A204.1 (cell line): Measurements from ENCODE around the gene GSTP1.
"Not testable (repeated sequence)": the region's sequence is repeated elsewhere in the genome, so short reads cannot be mapped to it uniquely, and the experiment has no call there.

ENCODE experiments used
- FAIRE-seq: peaks from 2 replicates; lab custom pipeline; 2012; peaks lifted over from hg19 to GRCh38; lab: Jason Lieb, UNC

The GSTP1 gene

GRCh38 chr11:67614730-67615714 is 31.4 kb downstream of the GSTP1 start:
- no peak for FAIRE-seq

- FAIRE-seq: no peak
Observed at GRCh38 chr11:67615728-67616430, 32.3 kb downstream of the GSTP1 start.

GRCh38 chr11:67616431-67617242 is 33.0 kb downstream of the GSTP1 start:
- no peak for FAIRE-seq

DNA sequence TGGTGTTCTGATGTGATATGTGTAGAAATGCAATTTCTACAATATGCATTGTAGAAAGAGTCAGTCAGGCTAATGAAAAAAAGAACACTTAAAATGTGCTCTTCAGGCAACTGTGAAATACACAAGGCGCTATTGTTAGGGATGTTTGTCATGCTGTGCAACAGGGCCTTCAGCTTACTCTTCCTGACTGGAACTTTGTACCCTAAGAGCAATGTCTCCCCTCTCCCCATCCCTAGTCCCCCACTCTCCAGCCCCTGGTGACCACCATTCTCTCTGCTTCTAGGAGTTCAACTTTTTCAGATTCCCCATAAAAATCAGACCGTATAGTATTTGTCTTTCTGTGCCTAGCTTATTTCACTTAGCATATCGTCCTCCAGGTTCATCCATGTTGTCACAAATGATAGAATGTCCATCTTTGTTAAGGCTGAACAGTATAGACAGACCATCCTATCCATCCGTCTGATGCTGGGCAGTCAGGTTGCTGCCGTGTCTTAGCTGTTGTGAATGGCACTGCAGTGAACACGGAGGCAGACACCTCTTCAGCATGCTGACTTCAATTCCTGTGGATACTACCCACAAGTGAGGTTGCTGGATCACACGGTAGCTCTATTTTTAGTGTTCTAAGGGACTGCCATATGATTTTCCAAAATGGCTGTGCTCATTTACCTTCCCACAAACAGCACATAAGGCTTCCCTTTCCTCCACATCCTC is 33.8 kb downstream of the GSTP1 start:
- FAIRE-seq: no peak

DNA sequence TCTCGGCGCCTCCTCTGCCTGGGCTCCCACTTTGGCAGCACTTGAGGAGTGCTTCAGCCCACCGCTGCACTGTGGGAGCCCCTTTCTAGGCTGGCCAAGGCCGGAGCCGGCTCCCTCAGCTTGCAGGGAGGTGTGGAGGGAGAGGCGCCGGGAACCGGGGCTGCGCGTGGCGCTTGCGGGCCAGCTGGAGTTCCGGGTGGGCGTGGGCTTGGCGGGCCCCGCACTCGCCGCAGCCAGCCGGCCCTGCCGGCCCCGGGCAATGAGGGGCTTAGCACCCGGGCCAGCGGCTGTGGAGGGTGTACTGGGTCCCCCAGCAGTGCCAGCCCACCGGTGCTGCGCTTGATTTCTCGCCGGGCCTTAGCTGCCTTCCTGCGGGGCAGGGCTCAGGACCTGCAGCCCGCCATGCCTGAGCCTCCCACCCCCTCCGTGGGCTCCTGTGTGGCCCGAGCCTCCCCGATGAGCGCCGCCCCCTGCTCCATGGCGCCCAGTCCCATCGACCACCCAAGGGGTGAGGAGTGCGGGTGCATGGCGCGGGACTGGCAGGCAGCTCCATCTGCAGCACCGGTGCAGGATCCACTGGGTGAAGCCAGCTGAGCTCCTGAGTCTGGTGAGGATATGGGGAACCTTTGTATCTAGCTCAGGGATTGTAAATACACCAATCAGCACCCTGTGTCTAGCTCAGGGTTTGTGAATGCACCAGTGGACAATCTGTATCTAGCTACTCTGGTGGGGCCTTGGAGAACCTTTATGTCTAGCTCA is 35.5 kb downstream of the GSTP1 start:
- not testable (repeated sequence) for FAIRE-seq

- FAIRE-seq: not testable (repeated sequence)
Observed at GRCh38 chr11:67619683-67620618, 36.3 kb downstream of the GSTP1 start.

DNA sequence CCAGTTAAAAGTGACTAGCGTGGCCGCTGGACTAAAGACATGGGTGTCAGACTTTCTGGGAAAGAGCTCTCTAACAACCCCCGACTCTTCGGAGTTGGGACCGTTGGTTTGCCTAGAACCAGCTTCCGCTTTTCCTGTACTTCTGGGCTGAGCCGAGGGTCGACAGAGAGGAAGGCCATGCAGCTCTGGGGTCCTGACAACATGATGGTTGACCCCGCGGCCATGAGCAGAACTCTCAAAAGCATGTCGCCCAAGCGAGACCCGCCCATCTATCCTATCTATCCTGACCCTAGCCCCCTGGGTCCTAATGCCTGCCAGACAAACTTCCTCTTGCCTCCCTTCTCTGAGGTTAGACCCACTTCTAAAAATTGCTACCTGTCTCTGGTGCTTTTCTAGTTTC is 37.0 kb downstream of the GSTP1 start:
- not testable (repeated sequence) for FAIRE-seq

- not testable (repeated sequence) for FAIRE-seq
Observed at GRCh38 chr11:67621928-67622327, 38.3 kb downstream of the GSTP1 start.

- not testable (repeated sequence) for FAIRE-seq
Observed at GRCh38 chr11:67622905-67623304, 39.3 kb downstream of the GSTP1 start.

GRCh38 chr11:67623795-67624194 is 40.2 kb downstream of the GSTP1 start:
- FAIRE-seq: not testable (repeated sequence)

DNA sequence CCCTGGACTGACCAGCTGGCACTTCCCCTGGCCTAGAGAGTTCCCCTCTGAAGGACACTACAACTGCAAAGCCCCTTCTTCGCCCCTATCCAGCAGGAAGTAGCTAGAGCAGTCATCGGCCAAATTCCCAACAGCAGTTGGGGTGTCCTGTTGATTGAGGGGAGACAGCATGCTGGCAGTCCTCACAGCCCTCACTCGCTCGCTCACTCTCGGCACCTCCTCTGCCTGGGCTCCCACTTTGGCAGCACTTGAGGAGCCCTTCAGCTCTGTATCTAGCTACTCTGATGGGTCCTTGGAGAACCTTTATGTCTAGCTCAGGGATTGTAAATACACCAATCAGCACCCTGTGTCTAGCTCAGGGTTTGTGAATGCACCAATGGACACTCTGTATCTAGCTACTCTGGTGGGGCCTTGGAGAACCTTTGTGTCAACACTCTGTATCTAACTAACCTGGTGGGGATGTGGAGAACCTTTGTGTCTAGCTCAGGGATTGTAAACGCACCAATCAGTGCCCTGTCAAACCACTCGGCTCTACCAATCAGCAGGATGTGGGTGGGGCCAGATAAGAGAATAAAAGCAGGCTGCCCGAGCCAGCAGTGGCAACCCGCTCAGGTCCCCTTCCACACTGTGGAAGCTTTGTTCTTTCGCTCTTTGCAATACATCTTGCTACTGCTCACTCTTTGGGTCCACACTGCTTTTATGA is 42.7 kb downstream of the GSTP1 start:
- not testable (repeated sequence) for FAIRE-seq

DNA sequence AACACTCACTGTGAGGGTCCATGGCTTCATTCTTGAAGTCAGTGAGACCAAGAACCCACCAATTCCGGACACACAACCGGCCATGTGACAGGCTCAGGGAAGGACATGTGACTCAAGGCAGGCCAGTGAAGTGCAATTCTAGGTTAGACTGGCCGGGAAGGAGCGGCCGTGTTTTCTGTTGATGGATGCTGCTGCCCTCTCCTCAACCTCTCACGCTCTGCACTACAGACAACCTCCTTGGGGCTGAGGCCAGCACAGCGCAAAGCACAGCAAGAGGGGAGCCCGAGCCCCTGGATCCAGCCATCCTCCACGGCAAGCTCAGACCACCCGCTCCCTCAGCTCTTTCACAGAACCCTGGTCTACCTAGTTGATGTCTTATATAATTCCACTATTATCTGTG is 43.4 kb downstream of the GSTP1 start:
- FAIRE-seq: no peak

DNA sequence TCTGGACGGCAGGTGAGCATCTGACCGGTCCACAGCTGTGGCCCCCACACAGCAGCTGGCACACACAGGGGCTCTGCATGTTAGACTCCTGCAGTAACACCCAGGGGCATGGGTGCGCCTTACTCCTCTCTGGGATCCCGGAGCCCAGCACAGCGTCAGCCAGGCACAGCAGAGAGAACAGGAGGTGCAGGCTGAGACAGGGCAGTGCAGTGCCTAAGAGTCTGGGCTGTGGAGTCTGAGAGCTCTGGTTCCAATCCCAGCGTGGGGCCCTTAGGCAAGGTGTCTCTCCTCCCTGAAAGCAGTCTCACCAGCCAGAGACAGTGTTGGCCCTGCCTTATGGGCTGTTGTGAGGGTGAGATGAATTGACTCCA is 43.8 kb downstream of the GSTP1 start:
- no peak for FAIRE-seq

DNA sequence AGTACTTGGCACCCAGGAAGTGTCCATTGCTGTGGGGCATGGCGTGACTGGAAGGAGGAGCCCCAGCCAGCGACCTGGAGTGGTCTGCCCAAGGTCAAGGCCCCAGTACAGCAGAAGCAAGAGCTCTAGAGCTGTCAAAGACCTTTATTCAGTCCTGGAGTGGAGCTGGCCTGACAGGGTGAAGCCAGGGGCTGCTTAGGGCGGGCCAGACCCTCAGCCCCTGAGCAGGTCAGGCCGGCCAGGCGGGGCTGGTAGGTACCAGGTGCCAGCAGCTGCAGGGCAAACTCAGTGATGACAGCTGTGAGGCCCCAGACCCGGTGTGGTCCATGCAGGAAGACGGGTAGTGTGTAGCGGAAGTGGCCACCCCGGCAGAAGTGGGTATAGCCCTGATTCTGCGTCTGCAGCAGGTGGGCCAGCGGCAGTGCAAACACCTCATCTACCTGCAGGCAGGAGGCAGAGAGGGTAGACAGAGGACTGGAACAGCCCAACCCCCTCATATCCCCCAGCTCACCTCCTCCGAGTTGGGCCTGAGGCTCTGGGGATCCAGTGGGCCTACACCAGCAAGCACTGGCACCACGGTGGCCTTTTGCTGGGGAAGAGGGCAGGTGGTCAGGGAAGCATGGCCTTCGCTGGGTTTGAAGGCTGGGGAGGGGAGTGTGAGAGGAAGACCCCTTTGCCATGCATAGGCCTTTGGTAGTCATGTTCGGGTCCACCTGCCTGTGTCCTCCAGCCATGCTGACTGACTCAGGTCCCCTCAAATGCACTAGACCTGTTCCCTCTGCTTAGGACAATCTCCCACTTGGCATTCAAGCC is 44.4 kb downstream of the GSTP1 start:
- no peak for FAIRE-seq

GRCh38 chr11:67628710-67629385 is 45.2 kb downstream of the GSTP1 start:
- FAIRE-seq: no peak

DNA sequence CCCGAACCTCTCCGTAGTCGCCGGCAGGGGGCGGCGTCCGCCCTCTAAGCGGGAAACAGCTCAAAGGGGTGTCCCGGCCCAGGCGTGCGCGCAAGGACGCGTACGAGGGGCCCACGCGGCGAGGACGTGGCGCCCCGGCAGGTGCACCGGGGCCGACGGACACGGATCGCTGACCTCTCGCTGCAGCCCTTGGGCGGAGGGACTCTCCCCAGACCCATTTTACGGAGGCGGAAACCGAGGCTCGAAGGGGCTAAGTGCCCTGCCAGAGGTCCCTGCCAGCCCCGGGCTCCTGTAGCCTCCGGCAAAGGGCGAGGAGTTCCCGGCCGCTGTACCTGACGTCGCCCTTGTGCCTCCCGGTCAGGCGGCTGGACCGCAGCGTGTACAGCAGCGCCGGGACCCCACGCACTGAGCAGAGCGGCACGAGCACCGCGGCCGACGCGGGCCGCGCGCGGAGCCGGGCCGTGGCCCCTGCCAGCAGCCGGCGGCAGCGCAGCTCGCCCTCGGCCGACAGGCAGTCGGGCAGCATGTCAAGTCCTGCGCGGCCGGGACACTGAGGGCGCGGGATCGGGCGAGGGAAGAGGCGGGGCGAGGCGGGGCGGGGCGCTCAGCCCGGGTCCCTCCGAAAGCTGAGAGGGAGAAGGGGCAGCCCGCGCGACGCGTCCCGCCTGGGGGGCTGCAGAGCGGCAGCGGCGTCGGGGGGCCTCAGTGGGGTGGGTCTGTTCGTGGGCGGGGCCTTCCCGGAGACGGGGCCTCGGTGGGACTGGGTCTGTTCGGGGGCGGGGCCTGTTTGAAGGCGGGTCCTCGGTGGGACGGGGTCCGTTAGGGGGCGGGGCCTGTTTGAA is 46.0 kb downstream of the GSTP1 start, which contains the start of gene NUDT8:
Gene NUDT8 (minus strand): TSS at position 552 of the 842 bp plus-strand sequence. CDS start 26 bp downstream, at position 526.
- FAIRE-seq: no peak
